ENCODE results near the gene TREX2. TPM values are rescaled to one million over a fixed set of nuclear protein-coding genes. Genes with fewer than 3 reads are reported as not detected.

TREX2 gene
- polyA plus RNA-seq, 1 donor (not counting 4 experiments of a cell fraction or from before 2014, with no cell fraction given) = 0.31 TPM

DNA sequence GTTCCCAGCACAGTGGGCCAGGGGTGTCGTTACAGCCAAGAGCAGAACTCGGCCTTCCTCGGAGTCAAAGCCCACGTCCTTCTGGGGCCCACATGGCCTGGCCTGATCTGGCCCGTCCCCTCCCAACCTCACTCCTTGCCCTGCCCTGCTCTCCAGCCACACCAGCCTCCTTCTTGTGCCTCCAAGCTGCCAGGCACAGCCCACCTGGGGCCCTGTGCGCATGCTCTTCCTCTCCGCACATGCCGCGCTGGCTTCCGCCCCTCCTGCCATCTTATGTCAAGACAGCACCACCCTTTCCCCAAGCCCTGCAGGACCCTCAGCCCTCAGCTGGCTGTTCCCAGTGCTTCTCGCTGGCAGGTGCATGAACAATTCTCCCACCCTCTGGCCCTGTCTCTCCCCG is 17.7 kb upstream of the TREX2 start:
- TF ChIP-seq, protein P1, sequence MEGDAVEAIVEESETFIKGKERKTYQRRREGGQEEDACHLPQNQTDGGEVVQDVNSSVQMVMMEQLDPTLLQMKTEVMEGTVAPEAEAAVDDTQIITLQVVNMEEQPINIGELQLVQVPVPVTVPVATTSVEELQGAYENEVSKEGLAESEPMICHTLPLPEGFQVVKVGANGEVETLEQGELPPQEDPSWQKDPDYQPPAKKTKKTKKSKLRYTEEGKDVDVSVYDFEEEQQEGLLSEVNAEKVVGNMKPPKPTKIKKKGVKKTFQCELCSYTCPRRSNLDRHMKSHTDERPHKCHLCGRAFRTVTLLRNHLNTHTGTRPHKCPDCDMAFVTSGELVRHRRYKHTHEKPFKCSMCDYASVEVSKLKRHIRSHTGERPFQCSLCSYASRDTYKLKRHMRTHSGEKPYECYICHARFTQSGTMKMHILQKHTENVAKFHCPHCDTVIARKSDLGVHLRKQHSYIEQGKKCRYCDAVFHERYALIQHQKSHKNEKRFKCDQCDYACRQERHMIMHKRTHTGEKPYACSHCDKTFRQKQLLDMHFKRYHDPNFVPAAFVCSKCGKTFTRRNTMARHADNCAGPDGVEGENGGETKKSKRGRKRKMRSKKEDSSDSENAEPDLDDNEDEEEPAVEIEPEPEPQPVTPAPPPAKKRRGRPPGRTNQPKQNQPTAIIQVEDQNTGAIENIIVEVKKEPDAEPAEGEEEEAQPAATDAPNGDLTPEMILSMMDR (optimal IDR thresholded peaks at IDR 0.05 in 1 of 3, IDR thresholded peaks at IDR 0.05 in 1 of 3, conservative IDR thresholded peaks at IDR 0.05 in 1 of 3; ENCODE audit: extremely low read depth in 1 of 3, insufficient read depth in 2 of 3, low read length in 3 of 3) = no peak
- TF ChIP-seq EZH2 (IDR thresholded peaks at IDR 0.05; ENCODE audit: low read length) = no peak
- Histone ChIP-seq H3K9me1 (ENCODE audit: control insufficient read depth, extremely low read depth, insufficient read depth, low read length) (no peaks in the 10 kb centered on the region), H3K36me3 (ENCODE audit: control insufficient read depth in 2 of 2, extremely low read depth in 1 of 2, insufficient read depth in 2 of 2, low read length in 2 of 2) (no peaks in the 10 kb centered on the region), H3K9me3 (ENCODE audit: control insufficient read depth, low read depth, low read length) (no peaks in the 10 kb centered on the region), H4K20me1 (ENCODE audit: control insufficient read depth, extremely low read depth, insufficient read depth, low read length) (no peaks in the 10 kb centered on the region), H3K27me3 (ENCODE audit: control insufficient read depth, extremely low read depth, insufficient read depth, low read length) (no peaks in the 10 kb centered on the region), H3K4me1 (ENCODE audit: control insufficient read depth, extremely low read depth, insufficient read depth, low read length) (peaks cover 2% of the 10 kb centered on the region), H3K4me2 (ENCODE audit: control insufficient read depth, extremely low read depth, insufficient read depth, low read depth, low read length) (no peak overlapping the region), H3K27ac (ENCODE audit: control insufficient read depth, insufficient read depth, low read length) (no peak overlapping the region), H3K79me2 (ENCODE audit: control insufficient read depth, insufficient read depth, low read length) (no peaks in the 10 kb centered on the region), H3K9ac (ENCODE audit: control insufficient read depth, extremely low read depth, insufficient read depth, low read length) (no peak overlapping the region), H3K4me3 (ENCODE audit: control insufficient read depth in 2 of 3, extremely low read depth in 1 of 3, insufficient read depth in 2 of 3, low read depth in 1 of 3, low read length in 3 of 3) (no peak overlapping the region), H2AFZ (ENCODE audit: control insufficient read depth, low read length) (no peak overlapping the region)
- dilution Hi-C loops (cut with MboI; ENCODE audit: extremely low pct_ligation_motif_present, low sequenced_read_pairs) = no loop called here
- DNase-seq (ENCODE audit: low read depth, low spot score) = no peak
- no peak for FAIRE-seq

GRCh38 chrX:153463031-153463430 is 17.2 kb upstream of the TREX2 start:
- H3K27me3 ChIP-seq (ENCODE audit: control insufficient read depth, extremely low read depth, insufficient read depth, low read length) = no peaks in the 10 kb centered on the region
- no peak overlapping the region for H3K9ac ChIP-seq (ENCODE audit: control insufficient read depth, extremely low read depth, insufficient read depth, low read length)
- no peaks in the 10 kb centered on the region for H3K36me3 ChIP-seq (ENCODE audit: control insufficient read depth in 2 of 2, extremely low read depth in 1 of 2, insufficient read depth in 2 of 2, low read length in 2 of 2)
- FAIRE-seq (no peak), DNase-seq (ENCODE audit: low read depth, low spot score) (no peak)
- H3K9me3 ChIP-seq (ENCODE audit: control insufficient read depth, low read depth, low read length) = no peaks in the 10 kb centered on the region
- H3K9me1 ChIP-seq (ENCODE audit: control insufficient read depth, extremely low read depth, insufficient read depth, low read length) = no peaks in the 10 kb centered on the region
- no peak overlapping the region for H3K27ac ChIP-seq (ENCODE audit: control insufficient read depth, insufficient read depth, low read length)
- no peak for TF ChIP-seq EZH2 (IDR thresholded peaks at IDR 0.05; ENCODE audit: low read length)
- TF ChIP-seq, protein P1 (optimal IDR thresholded peaks at IDR 0.05 in 1 of 3, IDR thresholded peaks at IDR 0.05 in 1 of 3, conservative IDR thresholded peaks at IDR 0.05 in 1 of 3; ENCODE audit: extremely low read depth in 1 of 3, insufficient read depth in 2 of 3, low read length in 3 of 3) = no peak
- H3K79me2 ChIP-seq (ENCODE audit: control insufficient read depth, insufficient read depth, low read length) = no peaks in the 10 kb centered on the region
- H3K4me2 ChIP-seq (ENCODE audit: control insufficient read depth, extremely low read depth, insufficient read depth, low read depth, low read length) = no peak overlapping the region
- H4K20me1 ChIP-seq (ENCODE audit: control insufficient read depth, extremely low read depth, insufficient read depth, low read length) = no peaks in the 10 kb centered on the region
- no peak overlapping the region for H3K4me3 ChIP-seq (ENCODE audit: control insufficient read depth in 2 of 3, extremely low read depth in 1 of 3, insufficient read depth in 2 of 3, low read depth in 1 of 3, low read length in 3 of 3)
- no peak overlapping the region for H2AFZ ChIP-seq (ENCODE audit: control insufficient read depth, low read length)
- H3K4me1 ChIP-seq (ENCODE audit: control insufficient read depth, extremely low read depth, insufficient read depth, low read length) = peaks cover 2% of the 10 kb centered on the region
- dilution Hi-C loops (cut with MboI; ENCODE audit: extremely low pct_ligation_motif_present, low sequenced_read_pairs) = no loop called here
